HG03025 (cell line): ENCODE results near the gene TICAM2.

ENCODE experiments used
- ATAC-seq: cut with Tn5 transposase; IDR thresholded peaks from one replicate; pipeline ENCODE4 v1.9.1; 2021; ENCODE audit warnings: mild to moderate bottlenecking, moderate library complexity; ENCODE audit not compliant: unreplicated experiment, low FRiP score

The TICAM2 gene

DNA sequence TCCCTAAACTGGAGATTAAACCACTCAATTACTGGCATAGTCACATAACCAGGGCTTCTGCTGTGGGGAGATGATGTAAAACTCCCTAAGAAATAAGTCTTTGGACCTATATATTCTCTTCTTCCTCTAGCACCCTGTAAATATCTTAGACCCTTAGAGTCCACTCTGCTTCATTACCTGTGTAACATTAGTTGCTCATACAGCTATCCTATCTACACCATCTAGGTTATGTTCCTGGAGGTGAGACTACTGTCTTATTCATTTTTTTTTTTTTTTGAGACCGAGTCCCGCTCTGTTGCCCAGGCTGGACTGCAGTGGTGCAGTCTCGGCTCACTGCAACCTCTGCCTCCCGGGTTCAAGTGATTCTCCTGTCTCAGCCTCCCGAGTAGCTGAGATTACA lies 9.6 kb upstream of the TICAM2 start:
- ATAC-seq = no peak

DNA sequence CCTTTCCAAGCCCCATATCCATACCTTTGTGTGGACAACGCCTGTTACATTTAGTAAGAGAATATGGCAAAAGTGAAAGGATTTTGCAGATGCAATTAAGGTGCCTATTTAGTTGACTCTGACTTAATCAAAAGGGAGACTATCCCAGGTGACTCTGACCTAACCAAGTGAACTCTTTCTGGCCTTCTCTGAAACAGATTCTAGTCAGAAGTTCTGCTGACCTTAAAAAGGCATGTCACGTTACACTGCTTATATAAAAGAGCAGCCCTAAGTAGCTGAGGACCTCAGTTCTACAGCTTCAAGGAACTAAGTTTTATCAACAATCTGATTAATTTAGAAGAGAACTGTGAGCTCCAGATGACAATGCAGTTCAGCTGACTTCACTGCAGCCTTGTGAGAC lies 5.7 kb upstream of the TICAM2 start:
- no peak for ATAC-seq

DNA sequence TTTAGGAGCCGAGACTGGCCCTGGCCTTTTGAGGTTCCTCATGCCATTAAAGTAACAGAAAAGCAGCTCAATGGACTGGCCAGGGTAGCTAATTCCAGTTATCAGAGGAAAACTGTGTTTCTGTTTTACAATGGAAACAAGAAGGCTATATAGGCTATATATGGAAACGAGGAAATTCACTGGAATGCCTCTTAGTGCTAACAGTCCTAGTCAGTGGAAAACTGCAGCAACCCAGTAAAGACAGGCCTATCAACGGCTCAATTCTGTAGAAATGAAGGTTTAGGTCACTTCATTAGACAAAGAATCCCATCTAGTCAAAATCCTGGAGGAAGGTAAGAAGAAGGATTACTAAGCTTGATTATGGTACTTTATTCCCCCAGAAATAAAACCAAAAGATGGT lies 3.2 kb upstream of the TICAM2 start:
- no peak for ATAC-seq

DNA sequence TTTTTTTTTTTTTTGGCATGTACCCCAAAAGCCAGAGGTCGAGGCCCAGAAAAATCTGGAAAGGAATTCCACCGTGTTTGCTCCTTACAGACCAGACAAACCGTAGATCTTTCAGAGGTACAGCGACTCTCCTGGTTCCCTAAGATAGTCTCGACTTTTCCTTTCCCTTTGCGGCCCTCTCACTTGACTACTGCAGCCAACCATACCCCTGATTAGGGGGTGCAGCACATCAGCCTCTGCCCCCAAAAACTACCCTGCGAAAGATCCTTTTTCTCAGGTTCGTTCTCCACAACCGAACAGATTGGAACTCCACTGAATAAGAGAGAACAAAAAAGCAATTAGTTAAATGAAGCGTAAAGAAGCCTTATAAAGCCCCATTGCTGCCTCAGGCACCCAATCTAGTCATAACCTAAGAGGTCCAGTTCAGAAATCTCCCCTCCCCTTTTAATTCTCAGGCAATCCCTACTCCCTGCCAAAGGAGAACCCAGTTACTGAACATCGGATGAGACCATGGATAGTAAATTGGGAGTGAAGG lies 379 bp upstream of the TICAM2 start:
- ATAC-seq = peak; percentile 16

DNA sequence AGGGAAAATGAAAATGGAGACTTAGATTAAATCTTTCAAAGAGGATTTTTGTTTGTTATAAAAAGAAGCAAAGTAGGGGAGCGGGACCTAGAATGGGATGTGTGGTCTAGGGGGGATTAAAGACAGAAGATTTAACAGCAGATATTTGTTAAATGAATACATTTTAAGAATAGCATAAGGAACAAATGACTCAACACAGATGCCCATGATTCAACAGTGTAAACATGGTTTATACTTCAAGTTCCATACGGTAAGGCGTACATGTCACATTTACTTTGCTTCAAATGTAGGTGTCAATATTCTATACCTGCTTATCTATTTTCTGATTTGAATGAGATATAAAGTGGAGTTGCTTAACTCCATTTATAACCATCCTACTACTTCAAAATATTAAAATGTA lies 1.5 kb downstream of the TICAM2 start:
- no peak for ATAC-seq

DNA sequence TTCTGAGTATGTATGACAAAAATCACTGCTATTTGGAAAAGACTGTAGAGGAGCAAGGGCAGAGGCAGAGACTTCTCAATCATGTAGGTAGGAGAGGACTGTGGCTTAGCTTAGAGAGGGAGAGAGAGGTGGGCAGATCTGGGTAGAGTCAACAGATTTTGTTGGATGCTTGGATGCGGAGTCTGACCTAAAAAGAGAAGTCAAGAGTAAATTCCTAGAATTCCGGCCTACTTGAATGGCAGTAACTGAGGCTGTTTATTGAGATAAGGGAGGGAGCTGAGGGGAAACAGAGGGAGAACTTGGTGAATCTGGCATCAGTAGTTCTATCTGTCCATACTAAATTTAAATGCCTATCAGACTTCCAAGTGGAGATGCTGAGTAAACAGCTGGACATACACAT lies 2.4 kb downstream of the TICAM2 start:
- ATAC-seq = no peak

DNA sequence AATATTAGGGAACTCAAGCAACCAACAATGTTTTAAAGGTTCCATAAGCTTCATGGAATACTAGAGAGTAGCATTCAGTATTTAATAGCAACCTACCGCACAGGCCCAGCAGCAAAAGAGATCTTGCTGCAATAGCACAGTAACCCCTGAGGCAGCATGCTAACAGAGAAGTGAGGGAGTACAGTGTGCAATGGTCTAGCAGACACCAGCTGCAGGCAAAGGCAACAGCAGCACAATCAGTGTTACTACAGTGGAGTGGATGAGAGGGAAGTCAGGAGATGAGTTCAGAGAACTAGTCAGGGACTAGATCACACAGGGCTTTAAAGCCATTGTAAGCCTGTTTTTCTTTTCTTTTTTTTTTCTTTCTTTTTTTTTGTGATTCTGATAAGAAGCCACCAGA lies 2.8 kb downstream of the TICAM2 start:
- ATAC-seq = peak; percentile 31

DNA sequence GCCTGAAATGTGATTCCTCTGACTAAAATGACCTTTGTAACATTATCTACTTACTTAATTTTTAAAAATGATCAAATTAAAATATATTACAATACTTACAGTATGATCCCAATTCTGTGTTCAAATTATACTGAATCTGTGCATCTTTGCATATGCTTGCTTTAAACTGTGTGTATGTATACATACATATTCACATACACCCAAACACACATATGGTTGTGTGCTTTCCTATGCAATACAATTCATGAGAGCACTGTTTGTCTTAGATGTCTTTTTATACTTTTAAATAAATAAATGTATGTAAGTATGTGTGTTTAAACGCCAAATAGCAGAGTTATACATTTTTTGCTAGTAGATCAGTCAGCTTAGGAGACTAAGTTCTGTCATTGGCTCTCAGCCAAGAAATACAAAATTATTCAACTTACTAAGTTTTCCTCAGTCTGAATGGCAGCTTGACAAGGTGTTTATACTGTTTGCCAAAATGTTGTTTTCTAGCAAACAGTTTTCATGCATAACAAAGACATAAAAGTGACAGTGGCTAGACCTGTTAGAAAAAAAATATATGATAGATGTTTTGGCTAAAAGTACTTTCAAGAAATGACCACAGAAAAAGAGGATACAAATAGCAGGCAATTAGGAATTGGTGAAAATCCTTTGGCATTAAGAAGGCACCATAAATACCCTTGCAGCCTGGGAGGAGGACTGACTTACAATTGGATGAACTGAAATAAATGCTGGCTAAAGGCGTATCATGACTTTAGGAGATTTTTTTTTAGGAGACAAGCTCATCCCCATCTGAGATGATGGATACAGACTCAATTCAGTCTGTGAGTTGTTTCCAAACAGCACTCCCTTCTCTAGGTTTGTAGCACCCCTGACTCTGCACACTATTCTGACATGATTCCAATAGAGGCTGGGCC lies 7.9 kb downstream of the TICAM2 start:
- ATAC-seq = no peak

DNA sequence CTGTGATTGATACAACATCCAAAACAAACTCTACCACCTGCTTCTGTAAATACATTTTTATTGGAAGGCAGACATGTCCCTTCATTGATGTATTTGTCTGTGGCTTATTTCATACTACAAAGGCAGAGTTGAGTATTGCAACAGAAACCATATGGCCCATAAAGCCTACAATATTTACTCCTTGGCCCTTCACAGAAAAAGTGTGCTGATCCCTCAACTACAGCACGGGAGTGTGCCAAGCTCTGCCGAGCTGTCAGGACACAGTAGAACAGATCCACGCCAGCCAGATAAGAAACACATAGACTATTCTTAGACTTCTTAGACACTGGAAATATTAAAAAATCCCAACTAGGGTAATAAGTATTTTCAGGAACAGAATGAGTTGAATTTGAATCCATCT lies 13.2 kb downstream of the TICAM2 start:
- no peak for ATAC-seq

DNA sequence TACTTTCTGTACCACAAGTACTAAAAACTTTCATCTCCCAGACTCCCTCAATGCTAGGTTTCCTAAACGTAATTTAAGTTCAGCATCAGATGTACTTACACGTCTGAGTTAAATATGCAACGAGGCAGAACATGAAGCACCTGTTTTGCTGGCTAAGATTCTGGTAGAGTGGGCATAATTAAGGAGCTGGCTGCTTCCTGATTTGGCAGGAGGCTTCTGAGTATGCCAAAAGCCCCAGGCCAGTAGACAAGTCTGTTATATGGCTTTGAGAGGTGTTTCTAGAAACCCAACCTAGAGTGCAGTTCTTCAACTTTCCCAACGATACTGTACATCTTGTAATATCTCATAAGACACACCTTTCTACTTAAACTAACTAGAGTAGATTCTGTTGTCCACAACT lies 13.6 kb downstream of the TICAM2 start:
- no peak for ATAC-seq

DNA sequence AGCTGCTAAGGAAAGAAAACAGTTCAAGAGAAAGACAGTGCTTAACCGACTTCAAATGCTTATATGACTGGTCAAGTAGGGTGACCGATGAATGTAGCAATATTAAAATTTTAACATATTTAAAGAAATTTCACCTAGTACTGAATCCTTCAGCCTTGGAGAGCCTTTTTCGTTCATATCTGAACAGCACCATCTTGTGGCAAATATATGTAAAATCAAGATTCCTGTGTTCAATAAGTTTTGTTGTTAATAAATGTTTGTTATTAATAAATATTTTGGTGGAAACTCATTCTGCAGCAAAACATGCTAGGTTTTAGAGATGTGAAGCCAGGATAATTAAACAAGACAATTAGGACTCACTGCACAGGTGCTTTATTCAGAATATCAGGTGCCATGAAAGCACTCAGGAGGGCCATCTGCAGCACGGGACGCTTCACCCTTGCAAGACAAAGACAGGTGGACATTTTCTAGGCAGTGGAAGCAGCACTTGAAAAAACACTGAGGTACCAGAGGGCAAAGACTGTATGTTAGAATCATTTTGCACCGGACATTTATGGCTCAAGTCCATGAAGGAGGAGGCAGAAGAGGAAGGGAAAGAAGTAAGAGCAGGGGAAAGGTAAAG lies 15.6 kb downstream of the TICAM2 start:
- no peak for ATAC-seq

DNA sequence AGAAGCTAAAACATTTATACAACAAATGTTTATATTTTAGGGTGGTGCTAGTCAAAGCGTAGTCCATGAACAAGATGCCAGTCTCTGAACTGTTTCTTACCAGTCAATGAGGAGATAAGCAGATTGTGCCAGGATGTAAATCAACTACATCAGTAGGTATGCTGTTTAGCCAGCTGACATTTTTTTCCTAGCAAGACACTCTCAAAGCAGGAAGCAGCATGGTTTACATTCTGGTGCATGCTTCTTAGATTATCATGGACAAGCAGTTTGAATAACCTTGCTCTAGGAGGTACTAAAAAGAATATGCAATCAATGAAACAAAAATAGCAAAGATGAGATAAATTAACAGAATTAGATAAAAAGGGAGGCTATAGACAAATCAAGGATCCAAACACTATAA lies 17.0 kb downstream of the TICAM2 start:
- no peak for ATAC-seq

DNA sequence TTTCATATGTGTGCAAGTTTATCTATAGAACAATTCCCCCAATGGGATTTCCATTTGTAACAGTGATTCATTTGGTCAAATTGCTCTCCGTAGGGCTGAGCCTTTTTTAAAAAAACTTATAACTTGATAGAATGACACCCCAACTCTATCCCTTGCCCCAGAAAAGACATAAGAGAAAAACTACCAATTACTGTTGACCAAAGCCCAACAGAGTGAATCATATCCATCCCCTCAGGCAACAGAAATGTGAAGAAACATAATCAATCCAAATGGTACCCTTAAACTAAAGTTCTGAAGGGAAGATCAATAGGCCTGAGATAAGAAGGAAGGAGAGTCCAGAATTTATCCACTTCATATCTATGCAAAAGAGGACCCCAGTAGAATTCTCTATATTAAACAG lies 17.8 kb downstream of the TICAM2 start:
- ATAC-seq = no peak

DNA sequence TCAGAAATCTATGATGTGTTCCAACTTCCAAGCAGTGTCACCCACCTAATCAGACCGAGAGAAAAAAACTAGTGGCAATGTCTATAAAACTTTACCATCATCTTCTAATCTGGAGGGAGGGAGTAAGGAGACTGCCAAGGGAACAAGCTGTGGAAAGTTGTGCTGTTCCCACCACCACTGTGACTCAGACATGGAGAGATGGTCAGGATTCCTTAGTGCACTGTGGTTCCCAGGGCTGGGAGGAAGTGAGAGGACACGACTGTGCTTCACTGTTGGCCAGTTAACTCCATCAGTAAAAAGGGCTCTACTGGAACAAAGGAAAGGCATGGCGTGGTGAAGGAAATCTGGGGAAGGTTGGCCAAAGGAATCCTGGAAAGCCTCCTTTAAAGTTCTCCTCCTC lies 18.8 kb downstream of the TICAM2 start:
- ATAC-seq = no peak

DNA sequence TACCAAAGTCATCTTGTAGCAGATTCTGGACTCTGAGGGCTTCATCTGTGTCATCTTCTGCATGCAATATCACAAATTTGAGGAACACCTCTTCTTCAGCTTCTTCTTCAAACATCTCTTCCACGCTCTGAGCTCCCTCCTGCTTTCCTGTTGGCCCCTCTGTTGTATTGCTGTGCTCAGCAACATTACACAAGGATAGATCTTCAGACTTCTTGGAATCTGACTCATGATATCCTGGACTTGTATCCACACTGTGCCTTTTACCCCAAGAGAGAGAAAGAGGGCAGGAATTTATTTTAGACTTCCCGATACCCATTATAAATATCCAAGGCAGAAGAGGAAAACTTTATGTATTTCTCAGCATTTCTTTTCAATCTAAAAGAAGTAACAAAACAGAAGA lies 21.3 kb downstream of the TICAM2 start:
- ATAC-seq = no peak

DNA sequence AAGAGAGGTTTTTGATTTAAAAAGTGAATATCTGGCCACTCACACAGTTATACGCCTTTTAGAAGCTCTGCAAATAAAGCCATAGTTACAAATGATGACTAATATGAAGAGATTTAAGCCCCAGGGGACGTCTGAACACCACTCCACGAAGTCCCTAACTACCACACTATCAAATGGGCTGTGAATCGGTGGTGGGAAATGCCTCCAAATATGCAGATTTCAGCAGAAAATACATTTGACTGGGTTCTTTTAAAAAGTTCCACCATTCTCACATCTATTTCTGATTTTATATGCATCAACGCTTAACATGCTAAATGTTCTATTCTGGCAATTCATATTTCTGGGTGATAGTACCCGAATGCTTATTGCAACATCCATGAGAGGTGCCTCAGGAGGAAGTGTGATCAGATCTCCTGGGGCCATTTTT lies 22.5 kb downstream of the TICAM2 start:
- ATAC-seq = no peak

DNA sequence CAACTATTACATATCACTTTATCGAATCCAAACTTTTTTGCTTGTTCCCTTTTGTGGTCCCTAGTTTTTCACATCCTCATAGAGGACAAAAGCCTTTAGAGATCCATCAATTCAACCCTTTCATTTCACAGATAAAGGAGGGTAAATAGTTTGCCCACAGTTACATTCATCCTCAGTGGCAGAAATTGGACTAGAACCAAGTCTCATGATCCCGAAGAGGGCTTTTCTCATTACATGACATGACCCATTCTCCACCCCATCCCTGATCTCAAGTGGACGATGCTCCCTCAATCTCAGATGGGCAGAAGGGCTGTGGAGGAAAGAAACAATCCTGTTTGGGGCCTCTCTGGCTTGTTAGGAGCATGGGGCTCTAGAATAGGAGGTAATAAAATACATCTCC lies 23.1 kb downstream of the TICAM2 start:
- no peak for ATAC-seq

DNA sequence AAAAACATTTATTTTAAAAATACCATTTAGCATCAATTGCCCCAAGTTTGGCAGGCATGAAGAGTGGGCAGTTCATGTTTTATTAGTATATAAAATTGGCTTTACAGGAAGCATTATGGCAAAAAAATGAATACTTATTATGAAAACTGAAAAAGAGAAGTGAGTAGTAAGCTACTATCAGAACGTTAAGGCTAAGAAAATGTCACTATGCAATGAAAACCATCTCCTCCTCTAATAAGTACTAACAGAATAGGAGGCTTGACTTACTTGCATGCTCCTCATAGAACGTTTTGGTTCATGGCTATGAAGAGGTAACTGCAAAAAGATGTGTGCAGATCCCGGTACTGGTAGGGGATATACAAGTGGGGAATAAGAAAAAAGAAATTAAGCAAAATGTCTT lies 23.6 kb downstream of the TICAM2 start:
- peak; percentile 64 for ATAC-seq

DNA sequence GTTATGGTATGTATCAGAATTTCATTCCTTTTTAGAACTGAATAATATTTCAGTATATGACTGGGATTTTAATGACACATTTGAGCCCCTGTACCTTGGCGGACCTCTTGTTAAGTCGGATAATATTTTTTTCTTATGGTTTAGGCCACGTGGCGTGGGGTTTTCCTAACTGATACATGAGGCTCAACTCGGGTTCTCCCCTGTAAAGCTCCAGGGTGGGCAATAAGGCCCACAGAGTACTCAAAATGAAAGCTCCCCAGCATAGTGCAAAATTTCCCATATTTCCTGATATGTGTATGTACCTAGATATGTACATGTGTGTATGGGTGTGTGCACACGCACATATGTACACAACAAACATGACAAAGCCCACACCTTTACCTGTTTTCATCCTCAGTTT lies 24.5 kb downstream of the TICAM2 start:
- ATAC-seq = no peak

DNA sequence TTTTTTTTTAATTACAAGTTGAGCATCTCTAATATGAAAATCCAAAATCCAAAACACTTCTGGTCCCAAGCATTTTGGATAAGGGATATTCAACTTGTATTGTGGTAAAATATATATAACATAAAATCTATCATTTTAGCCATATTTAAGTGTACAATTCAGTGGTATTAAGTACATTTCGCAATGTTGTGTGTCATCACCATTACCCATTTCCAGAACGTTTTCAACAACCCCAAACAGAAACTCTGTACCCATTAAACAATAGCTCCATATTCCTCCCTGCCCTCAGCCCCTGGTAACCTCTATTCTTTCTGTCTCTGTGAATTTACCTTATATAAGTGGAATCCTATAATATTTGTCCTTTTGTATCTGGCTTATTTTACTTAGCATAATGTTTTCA lies 24.9 kb downstream of the TICAM2 start:
- ATAC-seq = no peak

DNA sequence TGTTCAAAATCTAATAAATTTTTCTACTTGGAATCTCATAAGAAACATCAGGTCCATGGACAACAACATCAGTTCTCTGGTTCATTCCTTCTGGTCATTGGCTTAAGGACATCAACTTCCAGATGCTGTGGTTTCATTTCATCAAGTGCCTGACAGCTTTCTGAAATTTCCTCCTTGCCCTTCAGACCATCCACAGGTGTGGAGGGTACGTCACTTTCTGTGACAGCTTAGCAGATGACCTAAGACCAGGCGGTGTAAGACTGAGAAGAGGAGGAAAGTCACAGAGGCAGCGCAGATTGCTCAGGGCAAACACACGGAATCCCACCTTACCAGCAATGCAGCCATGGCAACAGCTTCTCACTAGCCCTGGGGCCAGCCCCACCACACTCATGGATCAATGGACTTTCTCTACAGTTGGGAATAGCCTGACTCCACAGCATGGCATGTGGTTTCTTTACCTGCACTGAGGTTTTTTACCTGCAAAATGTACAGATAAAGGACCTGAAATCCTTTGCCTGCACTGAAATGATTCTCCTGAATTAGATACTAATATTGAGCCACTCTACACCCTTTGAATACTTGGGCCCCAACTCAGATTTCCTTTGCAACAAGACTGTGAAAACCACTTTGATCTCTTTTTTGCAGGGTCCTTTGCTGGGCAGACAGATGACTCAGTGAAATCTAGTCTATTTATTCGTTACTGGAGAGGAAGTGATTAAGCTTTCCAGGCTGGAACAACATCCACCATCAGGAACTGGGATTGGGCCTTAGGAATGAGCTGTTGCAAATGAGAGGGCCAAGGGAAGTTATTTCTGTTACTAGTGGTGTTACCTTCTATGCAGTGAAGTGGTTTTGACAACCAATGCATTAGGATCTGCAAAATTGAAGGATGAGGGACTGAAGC lies 26.9 kb downstream of the TICAM2 start:
- no peak for ATAC-seq
